ENCODE data around the gene R3HDML. TPM values are rescaled to one million over a fixed set of nuclear protein-coding genes. Genes with fewer than 3 reads are reported as not detected.
A peak's percentile ranks its signal among the peaks of the same experiment; 100 is the strongest.

The R3HDML gene
- total and polyA plus RNA-seq, 2 of the 13 experiments (the other 11 are each of a cell fraction or from before 2014, with no cell fraction given) = not detected

DNA sequence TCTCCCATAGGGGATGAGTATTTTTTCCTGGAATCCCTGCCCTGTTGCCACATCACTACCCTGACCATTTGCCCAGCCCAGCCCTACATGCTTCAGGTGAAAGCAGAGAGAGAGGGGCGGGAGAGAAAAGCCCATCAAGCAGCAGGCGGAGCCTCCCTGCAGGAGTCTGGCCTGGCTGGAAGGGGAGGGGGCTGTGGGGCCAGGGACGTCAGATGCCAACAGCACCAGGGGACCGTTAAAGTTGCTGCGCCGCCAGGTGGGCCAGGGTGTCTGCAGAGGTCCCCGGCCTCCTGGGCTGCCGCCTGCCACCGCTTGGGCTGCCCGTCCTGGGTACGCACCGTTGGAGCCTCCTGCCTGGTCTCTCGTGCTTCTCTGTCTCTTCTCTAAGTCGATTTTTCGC lies 757 bp upstream of the R3HDML start (continued):
- TF ChIP-seq, protein P1, sequence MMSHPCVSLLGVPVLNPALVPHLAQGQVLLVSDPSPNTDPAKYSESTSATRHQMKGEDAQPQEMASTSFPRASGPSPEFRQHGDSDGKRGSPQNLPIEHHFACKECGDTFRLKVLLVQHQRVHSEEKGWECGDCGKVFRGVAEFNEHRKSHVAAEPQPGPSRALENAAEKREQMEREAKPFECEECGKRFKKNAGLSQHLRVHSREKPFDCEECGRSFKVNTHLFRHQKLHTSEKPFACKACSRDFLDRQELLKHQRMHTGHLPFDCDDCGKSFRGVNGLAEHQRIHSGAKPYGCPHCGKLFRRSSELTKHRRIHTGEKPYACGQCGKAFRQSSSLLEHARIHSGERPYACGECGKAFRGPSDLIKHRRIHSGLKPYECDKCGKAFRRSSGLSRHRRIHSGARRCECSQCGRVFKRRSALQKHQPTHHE (CRISPR knock-in tag; IDR thresholded peaks at IDR 0.05; ENCODE audit: borderline replicate concordance) = no peak
- TF ChIP-seq POLR2A (IDR thresholded peaks at IDR 0.05; ENCODE audit: insufficient read depth in 1 of 2, low read depth in 2 of 2, low read length in 2 of 2) = no peak
- no peak for TF ChIP-seq ZNF605 (CRISPR knock-in tag; IDR thresholded peaks at IDR 0.05)
- TF ChIP-seq ZNF33B (CRISPR knock-in tag; IDR thresholded peaks at IDR 0.05) = no peak
- TF ChIP-seq SP1 (IDR thresholded peaks at IDR 0.05) = no peak
- TF ChIP-seq SP1 (CRISPR knock-in tag; IDR thresholded peaks at IDR 0.05) = no peak
- TF ChIP-seq ATF7-NPFF (CRISPR knock-in tag; IDR thresholded peaks at IDR 0.05; ENCODE audit: low read depth) = no peak
- no peak for TF ChIP-seq FOXM1 (CRISPR knock-in tag; IDR thresholded peaks at IDR 0.05)
- TF ChIP-seq ZNF121 (CRISPR knock-in tag; IDR thresholded peaks at IDR 0.05) = no peak
- TF ChIP-seq, protein P2, sequence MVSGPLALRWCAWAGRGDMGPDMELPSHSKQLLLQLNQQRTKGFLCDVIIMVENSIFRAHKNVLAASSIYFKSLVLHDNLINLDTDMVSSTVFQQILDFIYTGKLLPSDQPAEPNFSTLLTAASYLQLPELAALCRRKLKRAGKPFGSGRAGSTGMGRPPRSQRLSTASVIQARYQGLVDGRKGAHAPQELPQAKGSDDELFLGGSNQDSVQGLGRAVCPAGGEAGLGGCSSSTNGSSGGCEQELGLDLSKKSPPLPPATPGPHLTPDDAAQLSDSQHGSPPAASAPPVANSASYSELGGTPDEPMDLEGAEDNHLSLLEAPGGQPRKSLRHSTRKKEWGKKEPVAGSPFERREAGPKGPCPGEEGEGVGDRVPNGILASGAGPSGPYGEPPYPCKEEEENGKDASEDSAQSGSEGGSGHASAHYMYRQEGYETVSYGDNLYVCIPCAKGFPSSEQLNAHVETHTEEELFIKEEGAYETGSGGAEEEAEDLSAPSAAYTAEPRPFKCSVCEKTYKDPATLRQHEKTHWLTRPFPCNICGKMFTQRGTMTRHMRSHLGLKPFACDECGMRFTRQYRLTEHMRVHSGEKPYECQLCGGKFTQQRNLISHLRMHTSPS (CRISPR knock-in tag; IDR thresholded peaks at IDR 0.05; ENCODE audit: low read depth) = peak; percentile 74; the same call in 1 of the 2 replicates
- TF ChIP-seq HNF4G (IDR thresholded peaks at IDR 0.05; ENCODE audit: borderline replicate concordance, low read depth, low read length) = no peak
- no peak for TF ChIP-seq HNF4G (CRISPR knock-in tag; IDR thresholded peaks at IDR 0.05; ENCODE audit: borderline replicate concordance, low read depth)
- 0 out of 2 replicates have a peak, but pooled peaks have one; percentile 19 for TF ChIP-seq STAG1 (CRISPR knock-in tag; IDR thresholded peaks at IDR 0.05)
- TF ChIP-seq SPEN (CRISPR knock-in tag; IDR thresholded peaks at IDR 0.05; ENCODE audit: low read depth) = 0 out of 2 replicates have a peak, but pooled peaks have one; percentile 14
- TF ChIP-seq HDAC1 (CRISPR knock-in tag; IDR thresholded peaks at IDR 0.05) = no peak
- TF ChIP-seq, protein P3, sequence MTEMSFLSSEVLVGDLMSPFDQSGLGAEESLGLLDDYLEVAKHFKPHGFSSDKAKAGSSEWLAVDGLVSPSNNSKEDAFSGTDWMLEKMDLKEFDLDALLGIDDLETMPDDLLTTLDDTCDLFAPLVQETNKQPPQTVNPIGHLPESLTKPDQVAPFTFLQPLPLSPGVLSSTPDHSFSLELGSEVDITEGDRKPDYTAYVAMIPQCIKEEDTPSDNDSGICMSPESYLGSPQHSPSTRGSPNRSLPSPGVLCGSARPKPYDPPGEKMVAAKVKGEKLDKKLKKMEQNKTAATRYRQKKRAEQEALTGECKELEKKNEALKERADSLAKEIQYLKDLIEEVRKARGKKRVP (CRISPR knock-in tag; IDR thresholded peaks at IDR 0.05) = no peak
- no peak for TF ChIP-seq ZNF10 (CRISPR knock-in tag; IDR thresholded peaks at IDR 0.05; ENCODE audit: borderline replicate concordance, low read depth)
- TF ChIP-seq ZNF160 (CRISPR knock-in tag; IDR thresholded peaks at IDR 0.05) = no peak
- TF ChIP-seq, protein P4, sequence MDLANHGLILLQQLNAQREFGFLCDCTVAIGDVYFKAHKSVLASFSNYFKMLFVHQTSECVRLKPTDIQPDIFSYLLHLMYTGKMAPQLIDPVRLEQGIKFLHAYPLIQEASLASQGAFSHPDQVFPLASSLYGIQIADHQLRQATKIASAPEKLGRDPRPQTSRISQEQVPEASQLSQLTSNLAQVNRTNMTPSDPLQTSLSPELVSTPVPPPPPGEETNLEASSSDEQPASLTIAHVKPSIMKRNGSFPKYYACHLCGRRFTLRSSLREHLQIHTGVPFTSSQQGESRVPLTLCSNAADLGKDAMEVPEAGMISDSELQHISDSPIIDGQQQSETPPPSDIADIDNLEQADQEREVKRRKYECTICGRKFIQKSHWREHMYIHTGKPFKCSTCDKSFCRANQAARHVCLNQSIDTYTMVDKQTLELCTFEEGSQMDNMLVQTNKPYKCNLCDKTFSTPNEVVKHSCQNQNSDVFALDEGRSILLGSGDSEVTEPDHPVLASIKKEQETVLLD (CRISPR knock-in tag; IDR thresholded peaks at IDR 0.05; ENCODE audit: low read depth) = no peak
- TF ChIP-seq ZNF431 (CRISPR knock-in tag; IDR thresholded peaks at IDR 0.05; ENCODE audit: borderline replicate concordance, low read depth) = no peak
- TF ChIP-seq, protein P5, sequence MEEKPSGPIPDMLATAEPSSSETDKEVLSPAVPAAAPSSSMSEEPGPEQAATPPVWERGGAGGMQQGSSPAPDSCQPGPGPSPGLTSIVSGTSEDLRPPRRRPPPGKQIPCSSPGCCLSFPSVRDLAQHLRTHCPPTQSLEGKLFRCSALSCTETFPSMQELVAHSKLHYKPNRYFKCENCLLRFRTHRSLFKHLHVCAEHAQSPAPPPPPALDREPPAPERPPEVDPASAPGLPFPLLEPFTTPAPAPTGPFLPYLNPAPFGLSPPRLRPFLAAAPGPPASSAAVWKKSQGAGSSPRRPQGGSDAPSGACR (CRISPR knock-in tag; IDR thresholded peaks at IDR 0.05) = no peak

Data from HepG2 (cell line).